Glutamatergic neuron (in vitro differentiated cells): ENCODE results near the gene ARHGEF19. TPM values are rescaled to one million over a fixed set of nuclear protein-coding genes. Genes with fewer than 3 reads are reported as not detected.

ENCODE experiments used
- DNase-seq: peaks from one replicate; pipeline ENCODE4 v3.0.0; 2022
- H3K27ac Mint-ChIP-seq: one replicate; pipeline ENCODE4 v1.8.0; 2020; ENCODE audit warnings: mild to moderate bottlenecking, mixed read lengths, inconsistent platforms; ENCODE audit not compliant: unreplicated experiment
- H3K27me3 Mint-ChIP-seq: one replicate; pipeline ENCODE4 v1.8.0; 2020; ENCODE audit warnings: mild to moderate bottlenecking, moderate library complexity, mixed read lengths, inconsistent platforms; ENCODE audit not compliant: unreplicated experiment
- H3K36me3 Mint-ChIP-seq: one replicate; pipeline ENCODE4 v1.8.0; 2020; ENCODE audit warnings: mild to moderate bottlenecking, mixed read lengths, inconsistent platforms; ENCODE audit not compliant: unreplicated experiment
- H3K4me1 Mint-ChIP-seq: one replicate; pipeline ENCODE4 v1.8.0; 2020; ENCODE audit warnings: mild to moderate bottlenecking, low read depth, mixed read lengths, inconsistent platforms; ENCODE audit not compliant: unreplicated experiment
- H3K4me3 Mint-ChIP-seq: one replicate; pipeline ENCODE4 v1.8.0; 2020; ENCODE audit warnings: mild to moderate bottlenecking, mixed read lengths, inconsistent platforms; ENCODE audit not compliant: unreplicated experiment
- H3K9me3 Mint-ChIP-seq: one replicate; pipeline ENCODE4 v1.8.0; 2020; ENCODE audit warnings: mild to moderate bottlenecking, moderate library complexity, mixed read lengths, inconsistent platforms; ENCODE audit not compliant: unreplicated experiment
- total RNA-seq: library from RNA; stranded (reverse); fragmentation: NEBNext Ultra II Directional; extraction: Animal tissue kit (Norgen Biotek cat#: 25700); gene quantifications from one replicate; pipeline ENCODE4 v1.2.1, GENCODE V29; 2021; ENCODE audit not compliant: unreplicated experiment
- TF ChIP-seq, protein P1 (sequence below): fragments of 200-600 bp; sonication (generic); IDR thresholded peaks from one replicate; pipeline ENCODE4 v1.5.0; 2021; ENCODE audit not compliant: partially characterized antibody, unreplicated experiment

ARHGEF19 gene
- total RNA-seq, 1 donor from 2014 or later = 3.4 TPM

DNA sequence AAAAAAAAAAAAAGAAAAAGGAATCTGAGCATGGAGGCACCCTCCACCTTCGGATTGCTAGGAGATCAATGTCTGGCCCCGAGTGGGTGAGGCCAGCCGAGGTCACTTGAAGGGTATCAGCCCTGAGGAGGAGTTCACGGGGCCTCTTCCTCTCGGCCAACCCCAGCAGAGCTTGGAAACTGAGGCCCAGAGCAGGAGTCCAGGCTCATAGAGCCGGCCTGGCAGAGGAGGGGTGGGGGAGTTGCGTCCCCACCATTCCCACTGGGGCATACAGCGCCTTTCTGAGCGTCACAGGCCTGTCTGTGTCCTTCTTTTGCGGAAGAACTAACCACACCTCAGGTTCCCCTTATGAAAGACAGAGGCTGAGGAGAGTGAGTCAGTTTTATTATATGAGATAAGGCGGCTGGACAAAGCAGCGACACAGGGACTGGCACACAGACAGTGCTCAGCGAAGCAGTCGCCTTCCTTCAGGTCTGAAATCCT is 39.4 kb downstream of the ARHGEF19 start:
- Mint-ChIP-seq H3K4me3 (no peak overlapping the region), H3K27me3 (peaks cover 5% of the 10 kb centered on the region), H3K9me3 (no peaks in the 10 kb centered on the region), H3K36me3 (no peaks in the 10 kb centered on the region), H3K4me1 (peaks cover 5% of the 10 kb centered on the region), H3K27ac (no peak overlapping the region)
- DNase-seq = no peak
- TF ChIP-seq, protein P1, sequence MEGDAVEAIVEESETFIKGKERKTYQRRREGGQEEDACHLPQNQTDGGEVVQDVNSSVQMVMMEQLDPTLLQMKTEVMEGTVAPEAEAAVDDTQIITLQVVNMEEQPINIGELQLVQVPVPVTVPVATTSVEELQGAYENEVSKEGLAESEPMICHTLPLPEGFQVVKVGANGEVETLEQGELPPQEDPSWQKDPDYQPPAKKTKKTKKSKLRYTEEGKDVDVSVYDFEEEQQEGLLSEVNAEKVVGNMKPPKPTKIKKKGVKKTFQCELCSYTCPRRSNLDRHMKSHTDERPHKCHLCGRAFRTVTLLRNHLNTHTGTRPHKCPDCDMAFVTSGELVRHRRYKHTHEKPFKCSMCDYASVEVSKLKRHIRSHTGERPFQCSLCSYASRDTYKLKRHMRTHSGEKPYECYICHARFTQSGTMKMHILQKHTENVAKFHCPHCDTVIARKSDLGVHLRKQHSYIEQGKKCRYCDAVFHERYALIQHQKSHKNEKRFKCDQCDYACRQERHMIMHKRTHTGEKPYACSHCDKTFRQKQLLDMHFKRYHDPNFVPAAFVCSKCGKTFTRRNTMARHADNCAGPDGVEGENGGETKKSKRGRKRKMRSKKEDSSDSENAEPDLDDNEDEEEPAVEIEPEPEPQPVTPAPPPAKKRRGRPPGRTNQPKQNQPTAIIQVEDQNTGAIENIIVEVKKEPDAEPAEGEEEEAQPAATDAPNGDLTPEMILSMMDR = no peak

- no peaks in the 10 kb centered on the region for H3K36me3 Mint-ChIP-seq
Observed at GRCh38 chr1:16172218-16172830, 40.1 kb downstream of the ARHGEF19 start.

DNA sequence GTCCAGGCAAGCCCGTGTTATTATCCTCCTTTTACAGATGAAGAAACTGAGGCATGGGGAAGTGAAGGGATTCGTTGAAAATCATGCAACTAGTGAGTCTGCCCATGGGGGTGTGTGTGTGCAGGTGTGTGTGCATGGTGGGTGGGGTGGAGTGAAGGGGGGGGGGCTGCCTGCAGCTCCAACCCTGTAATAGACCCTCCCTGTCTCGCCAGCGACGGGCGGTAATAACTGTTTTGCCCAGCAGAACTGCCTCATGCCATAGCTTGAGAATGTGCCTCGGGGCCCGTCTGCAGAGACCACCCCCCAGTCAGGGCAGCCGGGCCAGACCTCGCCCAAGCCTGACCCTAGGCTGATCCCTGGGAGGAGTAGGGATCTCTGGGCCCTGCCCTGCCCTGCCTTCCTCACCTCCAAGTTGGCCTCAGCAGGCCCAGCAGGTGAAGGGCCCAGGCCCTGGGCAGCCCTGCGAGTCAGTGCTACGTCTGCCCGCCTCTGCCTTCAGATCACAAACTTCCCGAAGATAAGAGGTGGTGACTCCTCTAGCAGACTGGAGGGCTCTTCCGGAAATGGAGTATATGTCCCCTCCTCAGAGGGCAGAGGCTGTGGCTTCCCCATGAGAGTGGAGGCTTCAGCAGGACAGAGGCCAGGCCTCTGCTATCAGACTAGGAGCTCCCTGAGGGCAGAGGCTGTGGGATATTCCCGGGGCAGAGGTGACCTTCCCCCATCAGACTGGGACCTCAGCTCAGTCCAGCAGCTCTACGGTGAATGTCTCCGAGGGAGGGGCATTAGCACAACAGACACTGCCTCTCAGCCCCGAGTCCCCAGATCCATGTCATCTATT is 40.9 kb downstream of the ARHGEF19 start:
- H3K27ac Mint-ChIP-seq = no peak overlapping the region
- TF ChIP-seq, protein P1 = no peak
- peaks cover 3% of the 10 kb centered on the region for H3K27me3 Mint-ChIP-seq
- peaks cover 2% of the 10 kb centered on the region for H3K9me3 Mint-ChIP-seq
- H3K36me3 Mint-ChIP-seq = no peaks in the 10 kb centered on the region
- H3K4me1 Mint-ChIP-seq = peaks cover 4% of the 10 kb centered on the region
- H3K4me3 Mint-ChIP-seq = no peak overlapping the region
- DNase-seq = no peak

More at GRCh38 chr1:16172218-16172830, 40.1 kb downstream of the ARHGEF19 start:
- no peak for DNase-seq
- no peak overlapping the region for H3K27ac Mint-ChIP-seq
- TF ChIP-seq, protein P1 = no peak
- peaks cover 3% of the 10 kb centered on the region for H3K27me3 Mint-ChIP-seq
- peaks cover 5% of the 10 kb centered on the region for H3K4me1 Mint-ChIP-seq
- no peaks in the 10 kb centered on the region for H3K9me3 Mint-ChIP-seq
- no peak overlapping the region for H3K4me3 Mint-ChIP-seq

DNA sequence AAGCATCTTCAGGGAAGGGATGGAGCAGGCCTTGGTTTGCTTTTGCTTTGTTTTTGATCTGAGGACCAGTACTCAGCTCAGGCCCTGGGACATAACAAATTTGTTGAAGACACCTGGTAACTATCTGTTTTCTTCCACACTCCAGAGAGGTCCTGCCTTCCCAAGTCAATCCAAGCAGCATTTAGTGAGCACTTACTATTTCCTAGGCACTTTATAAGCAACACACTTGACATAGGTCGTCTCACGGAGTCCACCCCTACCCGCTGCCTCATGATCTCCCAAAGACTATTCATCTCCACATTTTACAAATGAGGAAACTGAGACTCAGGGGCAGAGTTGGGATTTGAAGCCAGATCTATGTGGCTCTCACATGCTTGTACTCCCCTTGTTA is 42.2 kb downstream of the ARHGEF19 start:
- DNase-seq = no peak
- peaks cover 9% of the 10 kb centered on the region for H3K4me1 Mint-ChIP-seq
- no peaks in the 10 kb centered on the region for H3K36me3 Mint-ChIP-seq
- H3K27me3 Mint-ChIP-seq = peaks cover 9% of the 10 kb centered on the region
- no peak overlapping the region for H3K4me3 Mint-ChIP-seq
- TF ChIP-seq, protein P1 = no peak
- H3K9me3 Mint-ChIP-seq = peaks cover 4% of the 10 kb centered on the region
- H3K27ac Mint-ChIP-seq = no peak overlapping the region
